Fibroblast of mammary gland (primary cell): ENCODE measurements around the gene PRRX1.

Source experiments
- DNase-seq: peaks from one replicate; pipeline ENCODE4 v3.0.0-alpha.2; 2010; ENCODE audit warnings: low read depth
- H3K4me3 ChIP-seq: 2 replicates; pipeline ENCODE4 v1.5.1; 2011; ENCODE audit warnings: low read depth, mild to moderate bottlenecking, low read length, moderate library complexity; ENCODE audit not compliant: control insufficient read depth
- TF ChIP-seq, protein P1 (sequence below): conservative IDR thresholded peaks from 2 replicates; pipeline ENCODE4 v1.5.1; 2011; ENCODE audit warnings: low read depth, low read length, inconsistent platforms; ENCODE audit not compliant: control insufficient read depth, insufficient read depth

The PRRX1 gene

DNA sequence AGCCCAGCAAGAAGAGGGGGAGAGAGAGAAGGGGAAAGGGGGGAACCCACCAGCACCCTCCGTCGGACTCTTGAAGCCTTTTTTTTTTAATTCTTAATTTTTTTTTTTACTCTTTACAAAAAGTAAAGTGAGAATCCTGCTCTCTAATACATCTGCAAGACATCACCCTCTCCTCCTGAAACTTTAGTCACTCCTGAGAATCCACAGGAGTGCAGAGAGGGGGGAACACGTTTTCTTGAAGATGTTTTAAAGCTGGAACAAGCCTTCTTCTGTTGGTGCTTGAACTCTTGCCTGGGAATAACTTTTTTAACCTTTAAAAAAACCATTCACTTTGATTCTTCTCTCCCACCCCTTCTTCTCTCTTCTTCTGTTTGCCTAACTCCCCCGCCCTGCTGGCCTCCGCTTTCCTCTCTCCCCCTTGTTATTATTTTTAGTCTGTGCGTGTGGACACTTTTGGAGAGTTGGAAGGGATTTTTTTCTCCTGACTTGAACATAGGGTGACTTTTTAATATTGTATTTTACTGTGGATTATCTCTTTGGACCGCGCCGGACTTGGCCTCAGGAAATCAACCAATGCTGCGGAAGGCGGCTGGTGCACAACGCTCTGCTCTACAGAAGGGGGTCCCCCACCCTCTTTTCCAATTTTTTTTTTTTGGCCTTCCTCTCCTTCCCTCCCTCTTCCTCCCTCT is 383 bp upstream of the PRRX1 start:
- peak; percentile 56 for DNase-seq
- TF ChIP-seq, protein P1, sequence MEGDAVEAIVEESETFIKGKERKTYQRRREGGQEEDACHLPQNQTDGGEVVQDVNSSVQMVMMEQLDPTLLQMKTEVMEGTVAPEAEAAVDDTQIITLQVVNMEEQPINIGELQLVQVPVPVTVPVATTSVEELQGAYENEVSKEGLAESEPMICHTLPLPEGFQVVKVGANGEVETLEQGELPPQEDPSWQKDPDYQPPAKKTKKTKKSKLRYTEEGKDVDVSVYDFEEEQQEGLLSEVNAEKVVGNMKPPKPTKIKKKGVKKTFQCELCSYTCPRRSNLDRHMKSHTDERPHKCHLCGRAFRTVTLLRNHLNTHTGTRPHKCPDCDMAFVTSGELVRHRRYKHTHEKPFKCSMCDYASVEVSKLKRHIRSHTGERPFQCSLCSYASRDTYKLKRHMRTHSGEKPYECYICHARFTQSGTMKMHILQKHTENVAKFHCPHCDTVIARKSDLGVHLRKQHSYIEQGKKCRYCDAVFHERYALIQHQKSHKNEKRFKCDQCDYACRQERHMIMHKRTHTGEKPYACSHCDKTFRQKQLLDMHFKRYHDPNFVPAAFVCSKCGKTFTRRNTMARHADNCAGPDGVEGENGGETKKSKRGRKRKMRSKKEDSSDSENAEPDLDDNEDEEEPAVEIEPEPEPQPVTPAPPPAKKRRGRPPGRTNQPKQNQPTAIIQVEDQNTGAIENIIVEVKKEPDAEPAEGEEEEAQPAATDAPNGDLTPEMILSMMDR = no peak
- H3K4me3 ChIP-seq = peak overlapping the region; percentile 97

DNA sequence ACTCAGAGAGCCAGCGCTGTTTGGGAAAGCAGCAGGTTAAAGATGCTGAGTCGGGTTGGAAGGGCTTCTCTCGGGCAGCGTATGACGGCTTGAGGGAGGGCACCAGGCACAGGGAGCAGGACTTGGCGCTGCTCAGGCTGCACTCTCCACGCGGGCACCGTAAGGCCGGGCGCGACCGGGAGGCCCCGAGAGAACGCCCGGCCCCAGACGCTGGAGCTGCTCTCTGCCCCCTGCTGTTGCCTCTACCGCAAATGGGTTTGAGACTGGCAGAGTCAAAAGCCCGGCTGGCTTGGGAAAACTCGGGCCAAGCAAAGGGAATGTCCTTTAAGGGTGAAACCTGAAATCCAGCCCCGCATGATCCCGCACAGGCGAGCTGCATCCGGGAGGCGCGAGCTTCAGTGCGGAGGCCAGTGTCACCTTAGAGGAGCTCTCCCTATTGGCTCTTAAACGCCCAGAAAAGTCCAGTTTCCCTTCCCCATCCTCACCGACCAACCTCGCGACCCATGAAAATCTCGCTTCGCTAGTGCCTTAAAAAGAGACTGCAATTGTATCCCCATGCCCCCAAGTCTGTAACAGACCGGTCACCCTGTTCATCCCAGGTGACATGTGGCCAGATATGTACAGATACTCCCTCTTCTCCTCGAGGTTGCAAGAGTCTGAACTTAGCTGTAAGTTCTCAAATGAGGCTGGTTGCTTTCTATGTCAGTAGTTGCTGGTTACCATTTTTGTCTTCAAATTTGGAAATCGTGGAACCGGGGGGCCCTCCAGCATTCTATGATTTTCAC is 1.1 kb downstream of the PRRX1 start:
- DNase-seq = peak; percentile 30
- peak overlapping the region; percentile 97 for H3K4me3 ChIP-seq
- TF ChIP-seq, protein P1 = peak; percentile 10

DNA sequence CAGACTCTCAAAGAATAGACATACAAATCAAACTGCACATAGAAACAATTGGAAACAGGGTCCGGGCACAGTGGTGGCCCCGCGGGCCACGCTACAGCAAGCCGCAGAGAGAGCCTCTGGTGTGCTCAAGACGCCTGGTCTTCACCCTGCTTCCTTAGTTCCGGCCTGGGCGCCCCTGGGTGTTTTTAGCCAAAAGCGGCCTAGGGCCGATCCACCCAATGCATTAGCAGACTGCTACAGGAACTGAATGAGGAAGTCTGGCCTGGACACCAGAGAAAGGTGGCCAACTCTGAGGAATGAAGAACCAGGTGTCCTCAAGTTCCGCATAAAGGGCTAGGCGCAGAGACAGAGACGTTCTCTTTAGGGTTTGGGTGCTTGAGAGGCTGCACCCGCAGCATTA is 1.7 kb downstream of the PRRX1 start:
- DNase-seq = peak; percentile 57
- H3K4me3 ChIP-seq = peak overlapping the region; percentile 97
- TF ChIP-seq, protein P1 = no peak

DNA sequence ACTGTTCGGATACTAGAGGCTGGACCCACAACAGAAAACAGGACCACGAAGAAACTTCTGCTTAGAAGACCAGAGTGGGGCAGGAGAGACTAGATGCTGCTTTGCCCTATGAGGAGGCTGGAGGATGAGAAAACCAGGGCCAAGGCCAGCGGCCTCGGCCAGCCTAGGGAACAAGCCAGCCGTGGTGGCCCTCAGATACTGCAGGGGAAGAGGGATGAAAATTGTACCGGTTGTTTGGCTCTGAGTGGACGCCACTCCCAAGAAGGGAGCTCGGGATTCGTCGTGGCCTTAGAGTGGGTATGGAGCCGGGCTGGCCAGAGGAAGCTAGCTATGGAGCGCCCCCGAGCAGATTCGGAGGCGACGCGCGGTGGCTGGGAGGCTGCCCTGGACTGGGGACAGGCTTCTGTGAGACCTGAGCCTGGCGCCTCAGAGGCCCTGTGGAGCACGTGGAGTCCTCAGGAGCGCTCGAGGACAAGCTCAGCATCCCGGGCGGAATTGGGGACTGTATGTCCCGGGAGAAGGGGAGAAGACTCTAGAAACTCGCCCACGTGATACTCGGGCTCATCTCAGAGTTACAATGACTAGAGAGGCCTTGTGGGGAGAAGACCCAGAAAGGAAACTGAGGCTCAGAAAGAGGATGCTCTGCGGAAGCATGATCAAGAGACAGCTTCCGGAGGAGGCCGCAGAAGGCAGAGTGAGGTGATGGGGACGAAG is 2.8 kb downstream of the PRRX1 start:
- H3K4me3 ChIP-seq = peak overlapping the region; percentile 97
- DNase-seq = no peak
- TF ChIP-seq, protein P1 = no peak

DNA sequence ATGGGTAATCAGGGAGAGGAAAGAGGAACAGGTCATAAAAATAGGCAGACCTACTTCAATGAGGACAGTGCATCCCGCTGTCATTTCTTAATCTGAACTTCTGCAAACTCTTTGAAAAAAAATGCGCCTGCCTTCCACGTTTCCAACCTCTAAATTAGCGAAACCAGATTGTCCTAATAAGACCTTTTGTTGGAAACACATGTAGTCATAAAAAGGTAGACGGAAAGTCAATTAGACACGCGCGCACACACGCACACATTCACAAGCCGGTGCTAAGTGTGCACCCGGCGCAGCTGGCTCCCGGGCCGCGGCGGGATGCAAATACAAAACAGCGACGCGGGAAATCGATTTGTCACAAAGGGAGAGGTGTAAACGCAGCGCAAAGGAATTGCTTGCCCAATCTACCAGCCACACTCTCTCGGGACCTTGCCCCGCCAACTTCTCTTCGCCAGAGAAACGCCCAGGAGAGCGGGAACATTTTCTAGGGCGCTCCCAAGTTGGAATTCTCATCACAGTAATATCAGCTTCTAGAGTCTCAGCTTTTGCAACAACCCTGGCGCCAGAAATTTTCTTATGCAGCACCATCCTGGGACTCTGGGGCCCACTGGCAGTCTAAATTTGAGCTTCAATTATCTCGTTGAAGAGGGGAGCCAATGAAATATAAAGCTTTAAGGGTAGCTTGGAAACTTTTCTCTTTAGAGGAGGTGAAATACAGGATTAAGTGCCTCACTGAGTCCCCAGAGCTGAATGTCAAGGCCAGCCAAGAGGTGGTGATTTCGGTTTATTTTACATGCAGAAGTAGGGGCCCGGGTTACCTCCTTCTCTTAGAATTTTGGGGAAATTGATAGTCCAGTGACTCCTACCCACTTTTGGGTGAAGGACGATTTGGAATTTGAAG is 4.5 kb downstream of the PRRX1 start:
- TF ChIP-seq, protein P1 = no peak
- peak; percentile 83 for DNase-seq
- H3K4me3 ChIP-seq = peak overlapping the region; percentile 97

DNA sequence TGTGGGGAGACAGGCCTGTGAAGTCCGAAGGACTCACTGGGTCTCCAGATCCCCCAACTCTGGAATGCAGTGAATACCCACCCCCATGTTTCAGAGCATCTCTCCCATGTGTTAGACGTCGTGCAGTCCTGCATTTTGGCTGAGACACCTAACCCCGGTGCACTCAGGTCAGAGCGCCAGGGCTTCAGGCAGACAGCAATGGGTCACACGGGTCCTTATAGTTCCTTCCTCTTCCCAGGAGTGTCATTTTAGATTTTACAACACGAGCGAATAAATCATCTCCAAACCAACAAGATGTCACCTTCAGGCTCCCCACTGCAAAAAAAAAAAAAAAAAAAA is 5.1 kb downstream of the PRRX1 start:
- no peak for DNase-seq
- TF ChIP-seq, protein P1 = no peak
- H3K4me3 ChIP-seq = peak overlapping the region; percentile 97
